ENCODE data around the gene CHML.
A peak's percentile ranks its signal among the peaks of the same experiment; 100 is the strongest.

CHML gene

DNA sequence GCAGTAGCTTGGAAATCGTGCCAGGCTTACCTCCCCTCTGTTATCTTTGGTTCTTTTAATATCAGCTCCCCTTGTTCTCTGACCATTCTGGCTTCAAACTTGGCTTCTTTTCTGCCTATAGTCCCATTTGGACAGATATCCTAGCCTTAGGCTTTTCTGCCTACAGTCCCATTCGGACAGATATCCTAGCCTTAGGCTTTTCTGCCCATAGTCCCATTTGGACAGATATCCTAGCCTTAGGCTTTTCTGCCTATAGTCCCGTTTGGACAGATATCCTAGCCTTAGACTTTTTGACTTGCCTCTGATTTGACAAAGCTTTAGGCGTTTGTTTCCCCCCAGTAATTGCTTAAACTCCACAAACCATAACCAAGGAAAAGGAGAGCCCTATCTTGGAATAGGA, 25.6 kb downstream of the CHML start:
- no peak for DNase-seq

DNA sequence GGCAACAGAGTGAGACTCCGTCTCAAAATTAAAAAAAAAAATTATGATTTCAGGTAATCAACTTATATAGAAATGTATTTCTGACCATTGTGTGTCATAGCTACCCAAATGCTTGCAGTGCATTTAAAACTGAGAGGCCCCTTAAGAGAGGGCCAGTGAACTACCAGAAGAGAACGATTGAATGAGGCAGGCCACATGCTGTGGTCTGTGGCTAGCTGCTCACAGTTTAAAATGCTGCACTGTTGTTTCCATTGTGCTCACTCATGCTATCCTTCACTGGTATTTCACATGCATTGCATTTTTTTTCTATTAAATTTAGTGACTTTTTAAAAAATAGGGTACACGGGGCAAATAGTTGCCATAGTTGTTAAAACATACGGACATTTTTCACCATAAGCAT, 26.0 kb downstream of the CHML start:
- DNase-seq: no peak

DNA sequence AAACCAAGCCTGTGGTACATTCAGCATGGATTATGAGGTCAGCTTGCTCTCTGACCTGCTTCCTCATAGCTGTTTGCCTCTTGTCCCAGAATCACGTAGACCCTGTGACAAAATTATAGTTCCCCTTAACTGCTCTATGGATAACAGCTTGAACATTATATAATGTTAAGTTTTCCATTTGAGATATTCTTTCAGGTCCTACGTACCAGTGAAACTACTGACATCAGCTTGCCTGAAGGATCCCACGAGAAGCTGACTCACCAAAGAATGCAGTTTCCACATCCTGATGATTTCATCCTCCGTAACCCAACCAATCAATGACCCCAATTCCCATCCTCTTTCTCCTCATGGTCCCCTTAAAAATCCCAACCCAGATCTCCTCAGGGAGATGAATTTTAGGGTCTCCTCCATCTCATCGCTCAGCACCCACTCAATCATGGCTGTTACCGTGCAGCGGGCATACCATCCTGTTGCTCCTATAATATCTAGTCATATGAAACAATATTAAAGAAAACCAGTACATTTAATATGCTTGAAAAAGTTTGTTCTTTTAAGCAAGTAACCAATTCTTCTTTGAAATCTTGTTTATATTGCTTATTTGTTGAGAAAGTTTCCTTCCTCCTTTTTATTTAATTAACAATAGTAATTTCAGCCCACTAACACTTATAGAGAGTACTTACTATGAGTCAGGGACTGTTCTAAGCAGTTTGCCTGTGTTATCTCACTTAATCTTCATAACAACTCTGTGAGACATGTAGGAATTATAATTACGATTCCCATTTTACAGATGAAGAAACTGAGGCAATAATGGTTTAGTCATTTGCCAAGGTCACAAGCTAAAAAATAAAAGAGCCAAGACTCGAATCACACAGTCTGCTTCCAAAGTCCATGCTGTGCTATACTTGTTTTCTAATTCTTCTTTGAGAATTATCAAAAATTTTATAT, 27.4 kb downstream of the CHML start:
- no peak for DNase-seq

DNA sequence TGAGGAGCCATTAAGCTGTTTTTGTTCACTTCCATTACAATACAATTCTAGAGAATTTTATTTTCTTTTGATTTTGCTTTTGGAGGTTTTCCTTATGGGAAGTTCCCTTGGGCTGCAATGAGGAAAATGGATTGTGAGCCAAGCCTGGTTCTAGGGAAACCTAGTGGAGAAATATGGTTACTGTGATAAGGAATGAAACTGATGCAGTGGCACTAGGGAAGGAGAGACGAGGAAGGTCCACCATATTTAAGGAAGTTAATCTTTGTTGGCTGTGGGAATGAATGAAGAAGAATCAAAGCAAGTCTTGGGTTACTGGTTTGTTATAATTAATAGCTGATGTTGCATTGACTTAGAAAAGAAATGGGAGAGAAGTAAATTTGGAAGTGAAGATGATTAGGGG, 28.4 kb downstream of the CHML start:
- no peak for DNase-seq

DNA sequence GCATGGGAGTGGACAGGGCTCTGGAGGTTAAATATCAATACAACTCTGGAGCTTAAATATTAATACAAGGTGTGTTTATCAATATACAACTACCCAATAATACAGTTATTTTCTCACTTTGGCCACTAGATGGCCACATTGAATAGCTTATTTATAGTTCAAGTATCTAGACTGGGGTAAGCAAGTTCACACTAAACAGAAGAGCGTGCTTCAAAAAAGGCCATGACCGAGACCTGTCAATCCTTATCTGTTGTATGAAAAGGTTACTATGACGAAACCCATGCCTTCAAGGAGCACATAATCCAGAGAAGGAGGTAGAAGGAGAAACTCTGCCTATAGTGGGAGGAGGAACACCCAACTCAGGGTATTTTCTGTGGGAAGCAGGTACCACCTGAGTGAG, 29.1 kb downstream of the CHML start:
- peak; percentile 23 for DNase-seq

DNA sequence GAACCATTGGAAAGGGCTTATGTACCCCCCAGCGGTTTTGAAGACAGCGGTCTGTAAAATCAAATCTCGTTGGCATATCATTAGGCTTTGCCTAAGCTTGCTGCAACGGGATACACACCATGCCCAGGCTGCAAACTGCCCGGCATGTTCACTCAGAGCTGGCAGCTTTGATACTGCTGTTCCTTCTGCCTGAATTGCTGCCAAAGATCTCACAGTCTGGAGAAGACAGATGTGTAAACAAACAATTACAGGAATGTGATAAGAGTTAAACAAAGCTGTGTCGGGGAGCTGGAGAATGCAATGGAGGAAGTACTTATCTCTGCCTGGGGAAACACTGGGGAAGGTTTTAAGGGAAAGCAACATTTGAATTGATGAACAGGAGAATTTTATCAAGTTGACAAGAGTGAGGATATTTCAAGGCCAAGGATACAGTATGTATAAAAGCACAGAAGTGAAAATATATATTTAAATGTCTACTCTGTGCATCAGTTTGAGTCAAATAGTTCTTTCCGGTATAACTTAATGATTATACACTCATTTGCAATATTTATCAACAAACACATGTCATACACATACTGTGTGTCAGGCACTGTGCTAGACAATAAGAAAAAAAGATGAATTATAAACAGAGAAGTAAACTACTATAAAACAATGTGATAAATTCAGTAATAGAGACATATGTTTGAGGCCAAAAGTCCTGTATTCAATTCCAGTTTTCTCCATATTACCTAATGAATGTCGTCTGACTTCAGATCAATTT, 29.9 kb downstream of the CHML start:
- DNase-seq: no peak

DNA sequence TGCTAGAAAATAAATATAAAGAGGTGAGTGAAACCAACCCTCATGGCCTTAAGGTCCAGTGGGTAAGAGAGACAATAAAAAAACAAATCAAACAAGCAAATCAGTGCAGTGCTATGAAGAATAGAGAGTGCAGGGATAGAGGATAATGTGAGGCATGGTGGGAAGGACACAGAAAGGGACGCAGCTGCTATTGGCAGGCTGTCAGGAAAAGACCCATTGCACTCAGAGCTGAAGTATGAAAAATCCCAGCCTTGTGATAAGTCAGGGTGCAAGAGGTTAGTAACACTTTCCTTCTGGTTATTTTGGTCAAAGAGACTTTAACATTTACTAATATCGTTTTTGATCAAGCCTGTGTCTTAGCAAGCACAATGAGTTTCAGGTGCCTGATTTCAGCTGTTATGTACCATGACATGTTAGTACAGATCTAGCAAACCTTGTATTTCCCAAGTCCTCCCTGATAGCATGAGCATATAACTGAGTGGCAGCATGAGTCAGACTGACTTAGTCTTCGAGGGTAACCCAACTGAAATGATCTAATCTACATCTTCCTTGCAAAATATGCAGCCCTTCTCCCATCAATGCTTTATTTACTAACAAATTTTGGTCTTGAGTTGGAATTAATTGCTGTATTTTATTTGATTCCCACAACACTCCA, 31.7 kb downstream of the CHML start:
- no peak for DNase-seq

DNA sequence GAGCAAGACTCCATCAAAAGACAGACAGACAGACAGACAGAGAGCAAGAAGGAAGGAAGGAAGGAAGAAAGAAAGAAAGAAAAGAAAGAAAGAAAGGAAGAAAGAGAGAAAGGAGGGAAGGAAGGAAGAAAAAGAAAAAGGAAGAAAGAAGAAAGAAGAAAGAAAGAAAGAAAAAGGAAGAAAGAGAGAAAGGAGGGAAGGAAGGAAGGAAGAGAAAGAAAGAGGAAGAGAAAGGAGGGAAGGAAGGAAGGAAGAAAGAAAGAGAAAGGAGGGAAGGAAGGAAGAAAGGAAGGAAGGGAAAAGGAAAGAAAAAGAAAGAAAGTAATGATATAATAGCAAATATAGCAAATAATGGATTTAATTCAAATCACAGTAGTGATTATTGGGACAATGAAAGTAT, 32.7 kb downstream of the CHML start:
- DNase-seq: no peak

DNA sequence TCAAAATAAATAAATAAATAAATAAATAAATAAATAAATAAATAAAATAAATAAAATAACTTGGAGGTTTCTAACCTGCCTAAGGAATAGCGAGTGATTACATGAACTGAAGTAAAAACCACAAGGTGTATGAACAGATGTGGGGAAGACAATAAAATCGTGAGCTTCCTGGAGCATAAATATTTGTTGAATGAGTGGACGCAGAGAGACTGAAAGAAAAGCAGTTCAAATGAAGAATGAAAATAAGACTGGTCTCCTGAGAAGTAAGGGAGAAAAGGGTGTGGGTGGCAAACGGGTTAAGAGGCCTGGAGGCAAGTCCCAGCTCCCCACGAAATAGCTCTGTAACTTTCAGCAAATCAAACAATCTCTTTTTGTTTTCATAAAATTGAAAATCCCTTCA, 33.6 kb downstream of the CHML start:
- DNase-seq: no peak

DNA sequence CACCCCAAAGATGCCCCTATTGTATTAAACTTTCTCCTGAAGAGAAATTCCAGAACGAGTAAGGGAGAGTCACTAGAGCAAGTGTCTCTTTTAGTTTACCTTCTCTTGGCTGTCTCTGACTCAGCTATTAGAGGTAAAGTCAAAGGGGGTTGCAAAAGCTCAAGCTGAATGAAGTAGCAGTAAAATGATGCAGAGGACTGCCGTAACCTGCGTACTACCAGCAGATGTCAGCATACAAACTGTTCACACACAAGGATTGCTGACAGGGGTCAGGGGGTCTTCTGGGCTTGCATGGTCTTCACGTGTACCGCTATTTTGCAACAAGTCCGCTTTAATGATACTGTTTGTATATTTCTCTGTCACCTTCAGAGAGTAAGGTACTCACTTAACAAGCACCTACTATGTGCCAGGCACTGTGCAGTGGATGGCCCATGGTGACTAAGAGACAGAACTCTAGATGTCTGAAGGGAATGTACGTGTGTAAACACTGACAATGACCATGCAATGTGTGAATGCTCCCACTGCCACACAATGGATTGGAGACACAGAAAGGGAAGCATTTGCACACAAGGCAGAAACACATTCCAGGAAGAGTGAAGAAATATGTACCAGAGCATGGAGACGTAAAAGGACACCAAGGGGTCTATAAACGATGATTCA, 34.9 kb downstream of the CHML start:
- no peak for DNase-seq

DNA sequence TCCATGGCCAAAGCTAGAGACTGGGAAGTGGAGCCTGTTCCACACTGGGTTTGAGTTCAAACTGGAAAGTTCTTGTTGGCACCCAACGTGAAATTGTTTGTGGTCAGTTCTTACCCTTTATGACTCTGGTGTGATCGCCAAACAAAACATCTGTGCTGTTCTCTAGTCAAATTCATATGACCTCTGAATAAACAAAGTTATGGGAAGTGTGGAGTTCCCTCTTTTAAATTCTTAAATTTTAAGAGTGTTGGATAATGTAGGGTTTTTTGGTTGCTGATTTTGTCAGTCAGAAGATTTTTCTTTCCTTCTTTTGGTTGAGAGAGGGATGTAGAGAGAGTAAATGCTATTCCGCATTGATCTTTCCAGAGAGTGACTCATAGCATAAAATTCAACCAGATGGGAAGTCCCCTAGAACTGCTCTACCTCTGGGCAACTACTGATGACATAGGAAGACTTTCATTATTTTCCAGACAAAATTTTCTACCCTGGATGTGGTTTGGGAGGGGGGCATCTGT, 36.4 kb downstream of the CHML start:
- DNase-seq: no peak

DNA sequence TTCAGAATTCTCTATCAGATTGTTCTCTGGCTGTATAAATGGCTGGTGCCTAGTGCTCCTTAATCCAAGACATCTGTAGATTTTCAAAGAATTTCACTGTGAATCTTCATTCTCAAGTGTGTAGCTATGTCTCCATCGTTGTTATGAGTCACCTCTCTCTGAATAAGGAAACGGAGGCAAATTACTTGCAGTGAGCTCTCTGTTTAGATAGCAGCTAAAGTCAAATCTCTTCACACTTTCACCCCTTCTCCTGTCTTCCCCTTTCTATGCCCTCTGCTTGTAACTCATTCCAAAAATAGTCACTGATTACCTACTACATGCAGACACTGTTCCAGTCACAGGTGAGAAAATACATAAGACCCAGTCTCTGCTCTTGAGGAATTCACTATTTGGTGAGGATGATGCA, 39.7 kb downstream of the CHML start:
- no peak for DNase-seq

DNA sequence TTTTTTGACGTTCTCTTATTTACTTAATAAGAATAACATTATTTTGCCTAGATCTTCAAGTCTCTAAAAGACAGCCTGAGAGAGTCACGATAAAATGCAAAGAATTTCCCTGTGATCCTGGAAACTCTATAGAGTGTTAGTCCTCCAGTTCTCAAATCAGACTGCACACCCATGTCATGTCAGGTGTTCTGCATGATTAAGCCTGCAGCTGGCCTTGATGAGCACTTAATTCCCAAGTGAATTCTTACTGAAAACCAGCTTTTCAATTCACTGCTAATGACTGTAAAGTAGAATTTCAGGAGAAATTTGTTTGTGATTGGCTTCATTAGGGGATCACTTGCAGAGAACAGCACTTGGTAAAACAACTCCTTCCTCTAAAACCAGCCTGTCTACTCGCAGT, 41.9 kb downstream of the CHML start:
- no peak for DNase-seq

DNA sequence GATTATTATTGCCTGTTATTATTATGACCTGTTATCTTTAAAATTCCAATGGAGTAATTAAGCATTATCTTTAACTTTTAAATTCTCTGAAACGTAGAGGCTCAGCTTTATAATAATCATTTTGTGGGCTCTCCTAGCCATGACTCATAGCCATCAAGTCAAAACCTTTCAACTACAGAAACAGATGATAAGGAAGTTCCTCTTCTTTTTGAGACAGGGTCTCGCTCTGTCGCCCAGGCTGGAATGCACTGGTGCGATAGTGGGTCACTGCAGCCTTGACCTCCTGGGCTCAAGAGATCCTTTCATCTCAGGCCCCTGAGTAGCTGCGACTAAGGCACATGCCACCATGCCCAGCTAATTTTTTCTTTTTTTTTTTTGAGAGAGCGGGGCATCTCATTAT, 43.5 kb downstream of the CHML start:
- DNase-seq: no peak

DNA sequence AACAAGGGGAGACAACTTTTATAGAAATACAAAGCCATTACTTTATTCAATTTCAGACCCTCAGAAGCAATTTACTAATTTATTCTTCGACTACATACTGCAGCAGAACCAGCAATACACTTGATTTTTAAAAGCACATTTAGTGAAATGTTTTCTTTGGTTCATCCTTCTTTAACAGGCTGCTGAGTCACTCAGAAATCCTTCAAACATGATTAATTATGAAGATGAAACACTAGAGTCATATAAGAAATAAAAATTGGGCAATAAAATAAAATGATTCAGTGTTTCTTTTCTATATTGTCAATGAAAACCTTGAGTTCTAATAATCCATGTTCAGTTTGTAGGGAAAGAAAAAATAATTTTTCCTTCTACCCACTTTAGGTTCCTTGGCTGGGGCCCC, 47.0 kb downstream of the CHML start:
- DNase-seq: no peak

DNA sequence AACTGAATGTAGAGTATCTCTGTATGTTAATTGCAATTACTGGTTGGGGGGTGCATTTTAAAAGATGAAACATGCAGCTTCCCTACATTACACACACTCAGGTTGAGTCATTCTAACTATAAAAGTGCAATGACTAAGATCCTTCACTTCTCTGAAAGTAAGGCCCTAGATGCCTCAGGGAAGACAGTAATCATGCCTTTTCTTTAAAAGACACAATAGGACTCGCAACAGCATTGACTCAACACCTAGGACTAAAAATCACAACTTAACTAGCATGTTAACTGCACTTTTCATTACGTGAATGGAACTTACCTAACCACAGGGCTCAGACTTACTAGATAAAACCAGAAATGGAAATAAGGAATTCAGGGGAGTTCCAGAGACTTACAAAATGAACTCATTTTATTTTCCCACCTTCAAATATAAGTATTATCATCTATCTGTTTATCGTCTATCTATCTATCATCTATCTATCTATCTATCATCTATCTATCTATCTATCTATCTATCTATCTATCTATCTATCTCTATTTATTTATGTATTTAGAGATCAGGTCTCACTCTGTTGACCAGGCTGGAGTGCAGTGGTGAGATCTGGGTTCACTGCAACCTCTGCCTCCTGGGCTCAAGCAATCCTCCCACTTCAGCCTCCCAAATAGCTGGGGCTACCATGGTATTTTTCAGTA, 47.8 kb downstream of the CHML start:
- DNase-seq: no peak

DNA sequence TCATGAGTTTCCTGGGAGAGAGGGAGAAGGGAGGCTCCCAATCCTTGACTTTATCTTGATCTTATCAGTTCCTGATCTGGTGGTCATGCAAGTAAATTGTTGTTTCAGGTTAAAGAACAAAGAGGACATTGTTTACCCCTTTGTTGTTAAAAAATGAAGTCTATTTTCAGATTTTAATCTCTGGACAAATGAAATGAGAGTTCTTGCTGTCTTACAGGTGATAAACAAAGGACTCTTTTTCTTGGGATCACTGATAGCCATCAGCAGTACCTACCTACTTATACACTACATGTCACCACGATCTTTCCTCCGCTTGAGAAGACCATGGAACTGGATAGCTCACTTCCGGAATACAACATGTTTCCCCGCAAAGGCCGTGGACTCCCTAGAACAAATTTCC, 48.4 kb downstream of the CHML start:
- no peak for DNase-seq

DNA sequence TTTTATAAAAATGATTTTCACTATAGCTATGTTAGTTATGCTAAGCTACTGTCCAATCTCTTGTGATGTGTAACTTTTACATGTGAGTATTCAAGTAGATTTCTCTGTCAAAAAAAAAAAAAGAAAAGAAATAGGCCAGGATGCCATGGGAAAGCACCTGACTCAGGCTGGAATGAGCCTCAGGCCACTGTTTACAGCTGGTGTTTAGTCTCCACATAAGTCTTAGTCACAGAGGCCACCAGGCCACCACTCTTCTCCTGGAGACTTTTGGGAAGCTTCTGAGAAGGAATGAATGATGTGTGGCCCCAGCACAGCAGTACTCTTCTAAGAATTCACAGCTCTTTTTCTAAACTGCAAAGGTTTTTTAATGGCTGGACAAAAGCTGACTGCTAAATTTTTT, 48.9 kb downstream of the CHML start:
- DNase-seq: no peak

DNA sequence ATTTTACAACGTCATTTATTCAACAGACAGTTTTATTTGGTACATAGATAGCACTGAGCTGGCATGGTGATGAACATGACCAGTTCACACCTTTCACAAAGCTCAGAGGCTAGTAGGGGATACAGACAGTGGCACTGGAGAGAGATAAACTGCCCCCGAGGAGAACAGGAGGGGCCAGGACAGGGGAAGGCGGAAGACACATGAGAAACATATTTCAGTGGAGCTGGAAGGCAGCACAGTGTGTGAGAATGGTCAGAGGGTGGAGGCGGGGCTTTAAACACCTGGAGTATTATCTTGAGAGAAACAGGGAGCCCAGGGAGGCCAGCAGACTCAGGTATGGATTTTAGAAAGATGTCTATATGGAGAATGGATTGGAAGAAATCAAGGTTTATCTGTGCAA, 49.5 kb downstream of the CHML start:
- no peak for DNase-seq
